OCI-LY7 (cell line): Measurements from ENCODE around the gene TXNL4A. TPM values are rescaled to one million over a fixed set of nuclear protein-coding genes. Genes with fewer than 3 reads are reported as not detected.

Experiments used
- BruUV-seq: library from RNA; stranded (reverse); fragments of 400-500 nt; replicated peaks from 2 replicates; lab custom pipeline; 2021; lab: Mats Ljungman, UMichigan
- CTCF ChIA-PET: fragments of 300-600 bp; sonication (Branson Sonifier 250); formaldehyde crosslinking; loops from one replicate; lab custom pipeline; 2022; ENCODE audit warnings: antibody characterized with exemption; ENCODE audit not compliant: unreplicated experiment; lab: Charles Lee
- POLR2A ChIA-PET: fragments of 300-600 bp; sonication (Branson Sonifier 250); formaldehyde crosslinking; loops from one replicate; lab custom pipeline; 2022; ENCODE audit warnings: antibody characterized with exemption; lab: Charles Lee
- DNase-seq: peaks from one replicate; pipeline ENCODE4 v3.0.0-alpha.2; 2015; ENCODE audit warnings: low spot score
- H2AFZ ChIP-seq: fragments of 200-600 bp; sonication (generic), shearing (Covaris generic); 2 replicates; pipeline ENCODE4 v1.6.1; 2014; ENCODE audit warnings: mild to moderate bottlenecking, antibody characterized with exemption, low read length, moderate library complexity
- H3K27ac ChIP-seq: fragments of 200-600 bp; sonication (generic); 2 replicates; pipeline ENCODE4 v1.5.1; 2014; ENCODE audit warnings: mixed run types, low read depth, mild to moderate bottlenecking, moderate library complexity, low read length, inconsistent platforms; ENCODE audit not compliant: poor library complexity, severe bottlenecking
- H3K36me3 ChIP-seq: fragments of 200-600 bp; sonication (generic); 2 replicates; pipeline ENCODE4 v1.6.1; 2014; ENCODE audit warnings: mild to moderate bottlenecking, antibody characterized with exemption, low read length, moderate library complexity, mixed read lengths; ENCODE audit not compliant: insufficient read depth
- H3K4me1 ChIP-seq: fragments of 200-600 bp; sonication (generic); 2 replicates; pipeline ENCODE4 v1.5.1; 2014; ENCODE audit warnings: mild to moderate bottlenecking, low read length; ENCODE audit not compliant: insufficient read depth, poor library complexity, severe bottlenecking
- H3K4me2 ChIP-seq: fragments of 200-600 bp; sonication (generic); 2 replicates; pipeline ENCODE4 v1.6.1; 2014; ENCODE audit warnings: mild to moderate bottlenecking, low read length
- H3K4me3 ChIP-seq: fragments of 200-600 bp; sonication (generic); 2 replicates; pipeline ENCODE4 v1.5.1; 2014; ENCODE audit warnings: mild to moderate bottlenecking, low read depth, low read length; ENCODE audit not compliant: poor library complexity, severe bottlenecking
- H3K79me2 ChIP-seq: fragments of 200-600 bp; sonication (generic); 2 replicates; pipeline ENCODE4 v1.6.1; 2016; ENCODE audit warnings: low read depth, mild to moderate bottlenecking, low read length, moderate library complexity, mixed read lengths; ENCODE audit not compliant: insufficient read depth
- H3K9me2 ChIP-seq: fragments of 200-600 bp; sonication (generic); 2 replicates; pipeline ENCODE4 v1.6.1; 2016; ENCODE audit warnings: mild to moderate bottlenecking, low read length, mixed read lengths; ENCODE audit not compliant: insufficient read depth
- H3K9me3 ChIP-seq: fragments of 200-600 bp; sonication (generic); 2 replicates; pipeline ENCODE4 v1.6.1; 2014; ENCODE audit warnings: mild to moderate bottlenecking, mixed run types, low read length, mixed read lengths
- H4K20me1 ChIP-seq: fragments of 200-600 bp; sonication (generic); 2 replicates; pipeline ENCODE4 v1.6.1; 2014; ENCODE audit warnings: mild to moderate bottlenecking, antibody characterized with exemption, low read length, moderate library complexity, mixed read lengths; ENCODE audit not compliant: insufficient read depth
- EZH2phosphoT487 ChIP-seq: fragments of 200-600 bp; sonication (generic); IDR thresholded peaks from 2 replicates; pipeline ENCODE4 v1.6.1; 2018; ENCODE audit warnings: low read depth, borderline replicate concordance, mild to moderate bottlenecking, mixed run types, antibody characterized with exemption, low read length, moderate library complexity, mixed read lengths
- intact Hi-C: fragments of 100-400 bp; cut with micrococcal nuclease; formaldehyde crosslinking; loops from one replicate; pipeline ENCODE4 v1.10.0; 2022; ENCODE audit not compliant: unreplicated experiment
- total RNA-seq, 2 experiments: library from RNA; depleted of rRNA in 1 of 2; stranded (reverse); fragments of >200 nt in 1 of 2; shearing (Covaris generic) in 1 of 2; gene quantifications; 2 replicates each; pipeline ENCODE4 v1.2.3, GENCODE V29; 2014 to 2022
- TF ChIP-seq, protein P1 (sequence below): fragments of 200-600 bp; sonication (generic); conservative IDR thresholded peaks from 2 replicates; pipeline ENCODE4 v1.5.1; 2014; ENCODE audit warnings: mild to moderate bottlenecking, antibody characterized with exemption, low read length, moderate library complexity, mixed read lengths

The TXNL4A gene
- total RNA-seq, 2 experiments from 2014 or later = 44.7 to 91.4 TPM

DNA sequence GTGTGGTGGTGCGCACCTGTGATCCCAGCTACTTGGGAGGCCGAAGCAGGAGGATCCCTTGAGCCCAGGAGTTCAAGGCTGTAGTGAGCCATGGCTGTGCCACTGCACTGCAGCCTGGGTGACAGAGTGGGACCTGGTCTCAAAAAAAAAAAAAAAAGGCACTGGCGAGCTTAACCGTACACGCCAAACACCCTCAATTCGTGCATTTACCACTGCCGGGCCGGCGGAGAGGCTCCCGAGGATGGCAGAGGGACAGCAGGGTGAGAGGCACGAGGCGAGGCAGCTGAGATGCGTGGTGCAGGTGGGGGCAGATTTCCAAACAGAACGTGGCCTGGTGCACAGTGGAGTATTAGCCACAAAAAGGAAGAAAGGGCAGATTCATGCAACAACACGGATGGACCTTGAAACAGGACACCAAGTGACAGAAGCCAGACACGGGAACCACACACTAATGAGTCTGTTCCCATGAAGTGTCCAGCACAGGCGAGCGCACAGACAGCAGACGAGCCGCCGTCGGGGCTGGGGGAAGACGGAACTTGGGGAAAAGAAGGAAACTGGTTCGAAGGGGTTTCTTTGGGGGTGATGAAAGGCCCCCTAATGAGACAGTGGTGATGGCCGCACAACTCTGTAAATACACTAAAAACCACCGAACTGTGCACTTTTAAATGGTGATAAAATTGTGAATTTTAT lies 64.3 kb downstream of the TXNL4A start:
- Histone ChIP-seq H3K36me3 (peaks cover 17% of the 10 kb centered on the region), H3K9me2 (no peaks in the 10 kb centered on the region), H3K27ac (no peak overlapping the region), H3K79me2 (no peaks in the 10 kb centered on the region), H3K4me3 (no peak overlapping the region), H2AFZ (no peak overlapping the region), H3K9me3 (peaks cover under 1% of the 10 kb centered on the region; the same call in 1 of the 2 replicates), H3K4me2 (no peak overlapping the region), H4K20me1 (no peaks in the 10 kb centered on the region), H3K4me1 (no peaks in the 10 kb centered on the region)
- TF ChIP-seq EZH2phosphoT487 = no peak
- TF ChIP-seq, protein P1, sequence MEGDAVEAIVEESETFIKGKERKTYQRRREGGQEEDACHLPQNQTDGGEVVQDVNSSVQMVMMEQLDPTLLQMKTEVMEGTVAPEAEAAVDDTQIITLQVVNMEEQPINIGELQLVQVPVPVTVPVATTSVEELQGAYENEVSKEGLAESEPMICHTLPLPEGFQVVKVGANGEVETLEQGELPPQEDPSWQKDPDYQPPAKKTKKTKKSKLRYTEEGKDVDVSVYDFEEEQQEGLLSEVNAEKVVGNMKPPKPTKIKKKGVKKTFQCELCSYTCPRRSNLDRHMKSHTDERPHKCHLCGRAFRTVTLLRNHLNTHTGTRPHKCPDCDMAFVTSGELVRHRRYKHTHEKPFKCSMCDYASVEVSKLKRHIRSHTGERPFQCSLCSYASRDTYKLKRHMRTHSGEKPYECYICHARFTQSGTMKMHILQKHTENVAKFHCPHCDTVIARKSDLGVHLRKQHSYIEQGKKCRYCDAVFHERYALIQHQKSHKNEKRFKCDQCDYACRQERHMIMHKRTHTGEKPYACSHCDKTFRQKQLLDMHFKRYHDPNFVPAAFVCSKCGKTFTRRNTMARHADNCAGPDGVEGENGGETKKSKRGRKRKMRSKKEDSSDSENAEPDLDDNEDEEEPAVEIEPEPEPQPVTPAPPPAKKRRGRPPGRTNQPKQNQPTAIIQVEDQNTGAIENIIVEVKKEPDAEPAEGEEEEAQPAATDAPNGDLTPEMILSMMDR = no peak
- BruUV-seq = no TSS peak
- no peak for DNase-seq
- CTCF ChIA-PET = no interaction called here
- POLR2A ChIA-PET = no interaction called here
- intact Hi-C loops = no loop called here

DNA sequence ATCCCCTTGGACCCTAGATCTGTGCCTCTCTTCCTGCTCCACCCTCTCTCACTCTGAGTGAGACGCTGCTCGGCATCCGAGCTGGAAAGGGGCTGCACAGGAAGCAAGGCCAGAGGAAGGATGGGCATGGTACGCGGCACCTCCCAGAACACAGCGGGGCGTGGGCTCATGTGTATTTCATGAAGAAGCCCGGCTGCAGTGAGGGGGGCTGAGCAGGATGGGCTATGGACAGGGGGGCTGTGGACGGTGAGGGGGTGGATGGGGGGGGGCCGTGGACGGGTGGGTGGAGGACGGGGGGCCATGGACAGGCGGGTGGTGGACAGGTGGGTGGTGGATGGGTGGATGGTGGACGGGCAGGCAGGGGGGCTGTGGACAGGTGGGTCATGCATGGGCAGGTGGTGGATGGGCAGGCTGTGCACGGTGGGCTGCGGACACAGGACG lies 65.4 kb downstream of the TXNL4A start:
- POLR2A ChIA-PET = no interaction called here
- DNase-seq = no peak
- CTCF ChIA-PET = no interaction called here
- Histone ChIP-seq H4K20me1 (no peaks in the 10 kb centered on the region), H3K79me2 (no peaks in the 10 kb centered on the region), H3K36me3 (peaks cover 12% of the 10 kb centered on the region; the same call in 1 of the 2 replicates), H3K9me2 (no peaks in the 10 kb centered on the region), H3K4me3 (no peak overlapping the region), H2AFZ (no peak overlapping the region), H3K27ac (no peak overlapping the region), H3K4me1 (no peaks in the 10 kb centered on the region), H3K4me2 (no peak overlapping the region), H3K9me3 (no peaks in the 10 kb centered on the region)
- no TSS peak for BruUV-seq
- intact Hi-C loops = no loop called here
- no peak for TF ChIP-seq EZH2phosphoT487
- TF ChIP-seq, protein P1 = no peak
